ENCODE results near the gene ZNF678.

ZNF678 gene

GRCh38 chr1:227563324-227564201, at the start of gene ZNF678 (continued):
- TF ChIP-seq, protein P1, sequence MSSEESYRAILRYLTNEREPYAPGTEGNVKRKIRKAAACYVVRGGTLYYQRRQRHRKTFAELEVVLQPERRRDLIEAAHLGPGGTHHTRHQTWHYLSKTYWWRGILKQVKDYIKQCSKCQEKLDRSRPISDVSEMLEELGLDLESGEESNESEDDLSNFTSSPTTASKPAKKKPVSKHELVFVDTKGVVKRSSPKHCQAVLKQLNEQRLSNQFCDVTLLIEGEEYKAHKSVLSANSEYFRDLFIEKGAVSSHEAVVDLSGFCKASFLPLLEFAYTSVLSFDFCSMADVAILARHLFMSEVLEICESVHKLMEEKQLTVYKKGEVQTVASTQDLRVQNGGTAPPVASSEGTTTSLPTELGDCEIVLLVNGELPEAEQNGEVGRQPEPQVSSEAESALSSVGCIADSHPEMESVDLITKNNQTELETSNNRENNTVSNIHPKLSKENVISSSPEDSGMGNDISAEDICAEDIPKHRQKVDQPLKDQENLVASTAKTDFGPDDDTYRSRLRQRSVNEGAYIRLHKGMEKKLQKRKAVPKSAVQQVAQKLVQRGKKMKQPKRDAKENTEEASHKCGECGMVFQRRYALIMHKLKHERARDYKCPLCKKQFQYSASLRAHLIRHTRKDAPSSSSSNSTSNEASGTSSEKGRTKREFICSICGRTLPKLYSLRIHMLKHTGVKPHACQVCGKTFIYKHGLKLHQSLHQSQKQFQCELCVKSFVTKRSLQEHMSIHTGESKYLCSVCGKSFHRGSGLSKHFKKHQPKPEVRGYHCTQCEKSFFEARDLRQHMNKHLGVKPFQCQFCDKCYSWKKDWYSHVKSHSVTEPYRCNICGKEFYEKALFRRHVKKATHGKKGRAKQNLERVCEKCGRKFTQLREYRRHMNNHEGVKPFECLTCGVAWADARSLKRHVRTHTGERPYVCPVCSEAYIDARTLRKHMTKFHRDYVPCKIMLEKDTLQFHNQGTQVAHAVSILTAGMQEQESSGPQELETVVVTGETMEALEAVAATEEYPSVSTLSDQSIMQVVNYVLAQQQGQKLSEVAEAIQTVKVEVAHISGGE (tag by site-specific recombination; conservative IDR thresholded peaks at IDR 0.05; ENCODE audit: low read depth), result peak; percentile 97
- TF ChIP-seq GLIS2 (tag by site-specific recombination; IDR thresholded peaks at IDR 0.05), result peak; percentile 93
- peak; percentile 94 for TF ChIP-seq IKZF3 (tag by site-specific recombination; IDR thresholded peaks at IDR 0.05)
- TF ChIP-seq PRDM1 (tag by site-specific recombination; IDR thresholded peaks at IDR 0.05), result peak; percentile 67
- peak; percentile 88 for TF ChIP-seq ZNF76 (tag by site-specific recombination; IDR thresholded peaks at IDR 0.05; ENCODE audit: borderline replicate concordance, low read depth)
- TF ChIP-seq ZBTB8A (tag by site-specific recombination; IDR thresholded peaks at IDR 0.05), result 0 out of 2 replicates have a peak, but pooled peaks have one; percentile 45
- no peak for TF ChIP-seq ZNF416 (tag by site-specific recombination; IDR thresholded peaks at IDR 0.05)
- TF ChIP-seq PATZ1 (tag by site-specific recombination; IDR thresholded peaks at IDR 0.05), result peak; percentile 90
- TF ChIP-seq ZNF184 (tag by site-specific recombination; IDR thresholded peaks at IDR 0.05), result peak; percentile 79
- TF ChIP-seq ZBTB1 (tag by site-specific recombination; IDR thresholded peaks at IDR 0.05), result no peak
- 0 out of 2 replicates have a peak, but pooled peaks have one; percentile 68 for TF ChIP-seq ZBTB10 (tag by site-specific recombination; IDR thresholded peaks at IDR 0.05)
- peak; percentile 55 for TF ChIP-seq ZBTB21 (tag by site-specific recombination; IDR thresholded peaks at IDR 0.05)
- TF ChIP-seq, protein P2, sequence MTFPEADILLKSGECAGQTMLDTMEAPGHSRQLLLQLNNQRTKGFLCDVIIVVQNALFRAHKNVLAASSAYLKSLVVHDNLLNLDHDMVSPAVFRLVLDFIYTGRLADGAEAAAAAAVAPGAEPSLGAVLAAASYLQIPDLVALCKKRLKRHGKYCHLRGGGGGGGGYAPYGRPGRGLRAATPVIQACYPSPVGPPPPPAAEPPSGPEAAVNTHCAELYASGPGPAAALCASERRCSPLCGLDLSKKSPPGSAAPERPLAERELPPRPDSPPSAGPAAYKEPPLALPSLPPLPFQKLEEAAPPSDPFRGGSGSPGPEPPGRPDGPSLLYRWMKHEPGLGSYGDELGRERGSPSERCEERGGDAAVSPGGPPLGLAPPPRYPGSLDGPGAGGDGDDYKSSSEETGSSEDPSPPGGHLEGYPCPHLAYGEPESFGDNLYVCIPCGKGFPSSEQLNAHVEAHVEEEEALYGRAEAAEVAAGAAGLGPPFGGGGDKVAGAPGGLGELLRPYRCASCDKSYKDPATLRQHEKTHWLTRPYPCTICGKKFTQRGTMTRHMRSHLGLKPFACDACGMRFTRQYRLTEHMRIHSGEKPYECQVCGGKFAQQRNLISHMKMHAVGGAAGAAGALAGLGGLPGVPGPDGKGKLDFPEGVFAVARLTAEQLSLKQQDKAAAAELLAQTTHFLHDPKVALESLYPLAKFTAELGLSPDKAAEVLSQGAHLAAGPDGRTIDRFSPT (tag by site-specific recombination; IDR thresholded peaks at IDR 0.05), result peak; percentile 94
- TF ChIP-seq HOXC10 (CRISPR knock-in tag; IDR thresholded peaks at IDR 0.05), result no peak
- no peak; the same call in 1 of the 2 replicates for TF ChIP-seq OSR2 (tag by site-specific recombination; IDR thresholded peaks at IDR 0.05)
- TF ChIP-seq TRIM28 (IDR thresholded peaks at IDR 0.05; ENCODE audit: borderline replicate concordance, low read length), result peak; percentile 86; the same call in 1 of the 2 replicates
- TF ChIP-seq ZEB2 (tag by site-specific recombination; IDR thresholded peaks at IDR 0.05), result peak; percentile 99
- peak; percentile 100 for TF ChIP-seq SCRT2 (tag by site-specific recombination; IDR thresholded peaks at IDR 0.05)
- TF ChIP-seq ZNF202 (tag by site-specific recombination; IDR thresholded peaks at IDR 0.05; ENCODE audit: borderline replicate concordance), result no peak
- TF ChIP-seq REPIN1 (tag by site-specific recombination; IDR thresholded peaks at IDR 0.05; ENCODE audit: low read depth), result no peak
- peak; percentile 87; the same call in 1 of the 2 replicates for TF ChIP-seq ZNF639 (tag by site-specific recombination; IDR thresholded peaks at IDR 0.05)
- TF ChIP-seq ZBTB49 (tag by site-specific recombination; IDR thresholded peaks at IDR 0.05; ENCODE audit: low read depth), result no peak
- no peak for TF ChIP-seq ZNF621 (tag by site-specific recombination; IDR thresholded peaks at IDR 0.05)
